ENCODE results near the gene ZSWIM1.

ZSWIM1 gene

DNA sequence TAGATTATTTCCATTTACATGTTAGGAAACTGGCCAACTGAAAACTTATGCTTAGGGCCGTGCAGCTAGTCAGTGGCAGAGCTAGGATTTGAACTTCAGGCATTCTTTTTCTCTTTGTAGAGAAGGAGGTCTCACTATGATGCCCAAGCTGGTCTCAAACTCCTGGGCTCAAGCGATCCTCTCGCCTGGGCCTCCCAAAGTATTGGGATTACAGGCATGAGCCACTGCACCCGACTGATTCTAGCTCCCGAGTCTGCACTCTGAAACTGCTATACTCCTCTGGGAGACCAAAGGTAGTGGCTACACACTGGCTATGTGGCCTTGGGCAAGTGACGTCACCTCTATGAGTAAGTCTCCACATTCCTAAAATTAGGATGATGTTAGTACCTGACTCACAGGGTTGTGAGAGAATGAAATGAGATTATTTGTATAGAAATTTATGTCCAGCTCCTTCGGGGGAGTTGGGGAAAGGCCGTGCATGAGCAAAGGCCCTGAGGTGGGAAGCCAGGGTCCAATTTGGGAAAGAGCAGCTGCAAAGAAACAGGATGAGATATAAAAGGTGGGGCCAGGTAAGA is 24.6 kb downstream of the ZSWIM1 start:
- ATAC-seq: no peak

DNA sequence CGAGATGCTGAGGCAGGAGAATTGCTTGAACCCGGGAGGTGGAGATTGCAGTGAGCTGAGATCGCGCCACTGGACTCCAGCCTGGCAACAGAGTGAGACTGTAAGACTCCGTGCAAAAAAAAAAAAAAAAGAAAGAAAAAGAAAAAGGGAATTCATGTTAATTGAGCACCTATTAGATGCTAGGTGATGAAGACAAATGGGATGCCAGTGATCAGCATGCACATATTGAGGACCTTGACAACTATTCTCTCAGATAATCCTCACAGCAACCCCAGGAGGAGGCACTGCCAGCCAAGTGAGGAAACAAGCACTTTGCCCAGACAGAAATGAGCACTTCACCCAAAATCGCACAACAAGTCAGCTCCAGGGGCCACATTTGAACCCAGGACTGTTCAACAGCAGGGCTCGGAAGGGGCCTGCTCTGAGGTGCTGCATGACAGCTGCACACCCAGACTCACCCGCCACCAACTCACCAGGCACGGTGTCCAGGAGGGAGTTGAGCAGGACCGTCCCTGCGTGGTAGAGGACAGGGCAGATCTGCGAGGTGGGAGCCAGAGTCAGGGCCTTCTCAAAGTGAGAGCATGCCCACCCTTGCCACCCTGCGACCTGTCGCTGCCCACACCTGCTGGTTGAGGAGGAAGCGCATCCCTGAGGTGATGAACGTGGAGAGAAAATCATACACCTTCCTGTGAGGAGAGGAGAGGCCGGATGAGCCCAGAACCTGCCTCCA is 26.4 kb downstream of the ZSWIM1 start:
- TF ChIP-seq TOX (CRISPR knock-in tag; IDR thresholded peaks at IDR 0.05; ENCODE audit: borderline replicate concordance): no peak
- TF ChIP-seq ZNF70 (CRISPR knock-in tag; IDR thresholded peaks at IDR 0.05): no peak
- no peak for TF ChIP-seq CSDC2 (CRISPR knock-in tag; IDR thresholded peaks at IDR 0.05)
- no peak for TF ChIP-seq RARB (CRISPR knock-in tag; IDR thresholded peaks at IDR 0.05)
- no peak for TF ChIP-seq TCF4 (CRISPR knock-in tag; IDR thresholded peaks at IDR 0.05; ENCODE audit: borderline replicate concordance)
- no peak for TF ChIP-seq ZNF8 (CRISPR knock-in tag; IDR thresholded peaks at IDR 0.05)
- no peak for TF ChIP-seq TSHZ2 (CRISPR knock-in tag; IDR thresholded peaks at IDR 0.05)
- TF ChIP-seq ZC3H10 (CRISPR knock-in tag; IDR thresholded peaks at IDR 0.05): no peak
- TF ChIP-seq OSR1 (CRISPR knock-in tag; IDR thresholded peaks at IDR 0.05): no peak
- no peak for TF ChIP-seq CSRNP3 (CRISPR knock-in tag; IDR thresholded peaks at IDR 0.05)
- TF ChIP-seq ESRRG (CRISPR knock-in tag; IDR thresholded peaks at IDR 0.05): no peak
- ATAC-seq: no peak

More for the DNA sequence above, 24.6 kb downstream of the ZSWIM1 start:
- TF ChIP-seq ZNF8 (CRISPR knock-in tag; IDR thresholded peaks at IDR 0.05) (no peak), TSHZ2 (CRISPR knock-in tag; IDR thresholded peaks at IDR 0.05) (no peak), ZNF70 (CRISPR knock-in tag; IDR thresholded peaks at IDR 0.05) (no peak), ESRRG (CRISPR knock-in tag; IDR thresholded peaks at IDR 0.05) (no peak), TCF4 (CRISPR knock-in tag; IDR thresholded peaks at IDR 0.05; ENCODE audit: borderline replicate concordance) (no peak), OSR1 (CRISPR knock-in tag; IDR thresholded peaks at IDR 0.05) (no peak), SNAI2 (CRISPR knock-in tag; IDR thresholded peaks at IDR 0.05) (no peak), PPARA (CRISPR knock-in tag; IDR thresholded peaks at IDR 0.05; ENCODE audit: borderline replicate concordance) (no peak), RARB (CRISPR knock-in tag; IDR thresholded peaks at IDR 0.05) (no peak), ARNTL (CRISPR knock-in tag; IDR thresholded peaks at IDR 0.05; ENCODE audit: borderline replicate concordance, low read depth) (no peak), TOX (CRISPR knock-in tag; IDR thresholded peaks at IDR 0.05; ENCODE audit: borderline replicate concordance) (no peak), ZFP3 (CRISPR knock-in tag; IDR thresholded peaks at IDR 0.05) (no peak), CSDC2 (CRISPR knock-in tag; IDR thresholded peaks at IDR 0.05) (no peak), GLIS3 (CRISPR knock-in tag; IDR thresholded peaks at IDR 0.05) (no peak), ISL1 (CRISPR knock-in tag; IDR thresholded peaks at IDR 0.05) (no peak), CSRNP3 (CRISPR knock-in tag; IDR thresholded peaks at IDR 0.05) (no peak), ZC3H10 (CRISPR knock-in tag; IDR thresholded peaks at IDR 0.05) (no peak), BACH2 (CRISPR knock-in tag; IDR thresholded peaks at IDR 0.05; ENCODE audit: borderline replicate concordance) (no peak)
- TF ChIP-seq, protein P1, sequence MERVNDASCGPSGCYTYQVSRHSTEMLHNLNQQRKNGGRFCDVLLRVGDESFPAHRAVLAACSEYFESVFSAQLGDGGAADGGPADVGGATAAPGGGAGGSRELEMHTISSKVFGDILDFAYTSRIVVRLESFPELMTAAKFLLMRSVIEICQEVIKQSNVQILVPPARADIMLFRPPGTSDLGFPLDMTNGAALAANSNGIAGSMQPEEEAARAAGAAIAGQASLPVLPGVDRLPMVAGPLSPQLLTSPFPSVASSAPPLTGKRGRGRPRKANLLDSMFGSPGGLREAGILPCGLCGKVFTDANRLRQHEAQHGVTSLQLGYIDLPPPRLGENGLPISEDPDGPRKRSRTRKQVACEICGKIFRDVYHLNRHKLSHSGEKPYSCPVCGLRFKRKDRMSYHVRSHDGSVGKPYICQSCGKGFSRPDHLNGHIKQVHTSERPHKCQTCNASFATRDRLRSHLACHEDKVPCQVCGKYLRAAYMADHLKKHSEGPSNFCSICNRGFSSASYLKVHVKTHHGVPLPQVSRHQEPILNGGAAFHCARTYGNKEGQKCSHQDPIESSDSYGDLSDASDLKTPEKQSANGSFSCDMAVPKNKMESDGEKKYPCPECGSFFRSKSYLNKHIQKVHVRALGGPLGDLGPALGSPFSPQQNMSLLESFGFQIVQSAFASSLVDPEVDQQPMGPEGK (CRISPR knock-in tag; IDR thresholded peaks at IDR 0.05; ENCODE audit: borderline replicate concordance): no peak
- TF ChIP-seq, protein P2, sequence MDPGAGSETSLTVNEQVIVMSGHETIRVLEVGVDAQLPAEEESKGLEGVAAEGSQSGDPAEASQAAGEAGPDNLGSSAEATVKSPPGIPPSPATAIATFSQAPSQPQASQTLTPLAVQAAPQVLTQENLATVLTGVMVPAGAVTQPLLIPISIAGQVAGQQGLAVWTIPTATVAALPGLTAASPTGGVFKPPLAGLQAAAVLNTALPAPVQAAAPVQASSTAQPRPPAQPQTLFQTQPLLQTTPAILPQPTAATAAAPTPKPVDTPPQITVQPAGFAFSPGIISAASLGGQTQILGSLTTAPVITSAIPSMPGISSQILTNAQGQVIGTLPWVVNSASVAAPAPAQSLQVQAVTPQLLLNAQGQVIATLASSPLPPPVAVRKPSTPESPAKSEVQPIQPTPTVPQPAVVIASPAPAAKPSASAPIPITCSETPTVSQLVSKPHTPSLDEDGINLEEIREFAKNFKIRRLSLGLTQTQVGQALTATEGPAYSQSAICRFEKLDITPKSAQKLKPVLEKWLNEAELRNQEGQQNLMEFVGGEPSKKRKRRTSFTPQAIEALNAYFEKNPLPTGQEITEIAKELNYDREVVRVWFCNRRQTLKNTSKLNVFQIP (CRISPR knock-in tag; IDR thresholded peaks at IDR 0.05; ENCODE audit: borderline replicate concordance, low read depth): no peak
